ENCODE measurements around the gene SIX5.

Gene SIX5

GRCh38 chr19:45773384-45773783 lies 4.3 kb upstream of the SIX5 start:
- no peak for DNase-seq

DNA sequence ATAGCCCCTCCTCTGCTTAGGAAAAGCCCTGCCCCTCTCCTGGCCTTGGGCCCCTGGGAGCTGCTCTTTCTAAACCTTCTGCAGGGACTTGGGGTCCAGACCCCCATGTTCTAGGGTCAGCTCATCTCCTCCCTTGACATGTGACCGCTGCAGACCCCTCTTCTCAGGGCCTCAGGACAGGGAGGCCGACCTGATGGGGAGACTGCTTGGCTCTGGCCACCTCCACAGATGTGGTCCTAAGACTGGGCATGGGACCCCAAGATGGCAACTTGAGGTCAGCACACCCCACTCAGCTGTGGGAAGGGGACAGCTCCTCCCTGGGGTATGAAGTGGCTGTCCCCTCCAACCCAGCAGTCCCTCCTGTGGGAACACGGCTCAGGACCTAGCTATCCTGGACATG lies 3.9 kb upstream of the SIX5 start:
- no peak for DNase-seq

DNA sequence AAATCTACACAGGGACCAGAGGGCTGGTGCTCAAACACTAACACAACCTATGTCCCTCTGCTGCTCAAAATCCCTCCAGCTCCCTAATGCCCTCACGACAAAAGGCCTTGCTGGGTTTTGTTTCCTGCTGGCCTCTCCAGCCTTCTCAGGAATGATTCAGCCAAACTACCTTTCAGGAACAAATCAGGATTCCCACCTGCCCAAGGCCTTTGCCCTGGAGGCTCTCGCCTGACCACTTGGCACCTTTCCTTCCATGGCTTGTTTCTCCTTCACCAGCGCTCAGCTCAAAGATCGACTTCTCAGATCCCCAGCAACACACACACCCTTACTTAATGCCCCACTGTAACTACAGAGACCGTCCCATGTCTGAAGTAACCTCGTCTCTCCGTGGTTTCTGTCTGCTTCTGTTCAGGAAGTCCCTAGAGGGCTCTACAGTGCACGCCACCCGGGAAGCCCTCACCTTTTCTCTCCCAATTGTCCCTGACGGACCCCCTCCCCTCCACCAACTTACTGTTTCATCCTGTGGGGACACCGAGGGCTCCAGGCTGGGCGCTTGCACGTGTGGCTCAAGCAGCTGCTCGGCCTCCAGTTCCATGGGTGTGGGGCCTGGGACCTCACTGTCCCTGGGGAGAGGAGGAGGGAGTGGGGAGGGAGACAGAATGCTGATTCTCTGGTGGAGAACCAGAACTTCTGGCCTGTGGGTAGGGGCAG lies 3.2 kb upstream of the SIX5 start:
- DNase-seq, result no peak

DNA sequence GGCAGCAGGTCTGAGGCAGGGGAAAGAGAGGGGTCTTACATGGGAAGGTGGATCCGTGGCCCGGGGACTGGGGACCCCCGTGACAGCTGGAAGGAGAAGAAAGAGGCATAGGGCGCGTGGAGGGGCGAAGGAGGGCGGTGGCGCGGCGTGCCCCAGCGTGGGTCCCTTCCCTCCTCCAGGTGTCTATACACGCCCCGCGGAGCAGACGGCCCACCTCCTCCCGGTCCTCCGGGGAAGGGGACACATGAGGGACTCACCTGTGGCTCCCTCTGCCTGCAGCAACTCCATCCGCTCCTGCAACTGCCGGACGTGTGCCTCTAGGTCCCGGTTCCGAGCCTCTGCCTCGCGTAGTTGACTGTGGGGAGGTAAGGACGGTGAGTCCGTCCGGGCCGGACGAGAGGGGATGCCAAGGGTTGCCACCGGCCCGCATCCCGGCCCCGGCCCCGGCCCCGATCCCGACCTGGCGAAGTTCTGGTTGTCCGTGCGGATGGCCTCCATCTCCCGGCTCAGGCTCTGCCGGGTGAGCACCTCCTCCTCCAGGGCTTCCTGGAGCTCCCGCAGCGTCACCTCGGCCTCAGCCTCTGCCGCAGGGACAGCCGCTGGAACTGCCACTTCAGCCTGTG lies 2.4 kb upstream of the SIX5 start:
- DNase-seq, result no peak

DNA sequence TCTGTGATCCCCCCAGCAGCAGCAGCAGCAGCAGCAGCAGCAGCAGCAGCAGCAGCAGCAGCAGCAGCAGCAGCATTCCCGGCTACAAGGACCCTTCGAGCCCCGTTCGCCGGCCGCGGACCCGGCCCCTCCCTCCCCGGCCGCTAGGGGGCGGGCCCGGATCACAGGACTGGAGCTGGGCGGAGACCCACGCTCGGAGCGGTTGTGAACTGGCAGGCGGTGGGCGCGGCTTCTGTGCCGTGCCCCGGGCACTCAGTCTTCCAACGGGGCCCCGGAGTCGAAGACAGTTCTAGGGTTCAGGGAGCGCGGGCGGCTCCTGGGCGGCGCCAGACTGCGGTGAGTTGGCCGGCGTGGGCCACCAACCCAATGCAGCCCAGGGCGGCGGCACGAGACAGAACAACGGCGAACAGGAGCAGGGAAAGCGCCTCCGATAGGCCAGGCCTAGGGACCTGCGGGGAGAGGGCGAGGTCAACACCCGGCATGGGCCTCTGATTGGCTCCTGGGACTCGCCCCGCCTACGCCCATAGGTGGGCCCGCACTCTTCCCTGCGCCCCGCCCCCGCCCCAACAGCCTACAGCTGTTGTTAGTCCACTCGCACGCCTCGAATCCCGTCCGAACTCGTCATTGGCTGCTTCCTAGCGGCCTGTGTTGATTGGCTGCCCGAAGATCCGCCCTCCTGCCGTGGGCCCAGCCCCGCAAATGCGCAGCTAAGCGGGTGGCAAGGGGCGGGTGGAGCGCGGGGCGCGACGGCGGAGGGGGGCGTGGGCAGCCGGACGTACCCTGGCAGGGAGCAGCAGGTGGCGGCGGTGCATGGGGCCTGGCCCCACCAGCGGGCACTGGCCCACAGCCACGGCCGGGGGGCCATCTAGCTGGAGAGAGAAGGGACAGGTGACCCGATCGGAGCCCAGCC lies 1.4 kb upstream of the SIX5 start:
- peak; percentile 90 to 91 for DNase-seq

GRCh38 chr19:45769821-45770191 lies 754 bp upstream of the SIX5 start:
- peak; percentile 55 to 59 for DNase-seq

DNA sequence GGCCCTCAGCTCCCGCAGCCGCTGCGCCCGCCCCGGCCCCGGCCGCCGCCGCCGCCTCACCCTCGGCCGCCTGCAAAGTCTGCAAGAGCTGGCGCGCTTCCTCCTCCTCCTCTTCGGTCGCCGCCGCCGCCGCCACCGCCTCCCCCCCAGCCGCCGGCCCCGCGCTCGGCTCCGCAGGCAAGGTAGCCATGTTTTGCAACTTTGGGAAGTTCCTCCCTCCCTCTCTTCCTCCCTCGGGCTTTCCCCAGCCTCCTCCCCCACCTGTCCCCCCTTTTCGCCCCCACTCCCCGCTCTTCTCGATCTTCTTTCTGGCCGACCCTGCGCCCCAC lies 433 bp downstream of the SIX5 start:
- DNase-seq, result peak; percentile 44 to 56

DNA sequence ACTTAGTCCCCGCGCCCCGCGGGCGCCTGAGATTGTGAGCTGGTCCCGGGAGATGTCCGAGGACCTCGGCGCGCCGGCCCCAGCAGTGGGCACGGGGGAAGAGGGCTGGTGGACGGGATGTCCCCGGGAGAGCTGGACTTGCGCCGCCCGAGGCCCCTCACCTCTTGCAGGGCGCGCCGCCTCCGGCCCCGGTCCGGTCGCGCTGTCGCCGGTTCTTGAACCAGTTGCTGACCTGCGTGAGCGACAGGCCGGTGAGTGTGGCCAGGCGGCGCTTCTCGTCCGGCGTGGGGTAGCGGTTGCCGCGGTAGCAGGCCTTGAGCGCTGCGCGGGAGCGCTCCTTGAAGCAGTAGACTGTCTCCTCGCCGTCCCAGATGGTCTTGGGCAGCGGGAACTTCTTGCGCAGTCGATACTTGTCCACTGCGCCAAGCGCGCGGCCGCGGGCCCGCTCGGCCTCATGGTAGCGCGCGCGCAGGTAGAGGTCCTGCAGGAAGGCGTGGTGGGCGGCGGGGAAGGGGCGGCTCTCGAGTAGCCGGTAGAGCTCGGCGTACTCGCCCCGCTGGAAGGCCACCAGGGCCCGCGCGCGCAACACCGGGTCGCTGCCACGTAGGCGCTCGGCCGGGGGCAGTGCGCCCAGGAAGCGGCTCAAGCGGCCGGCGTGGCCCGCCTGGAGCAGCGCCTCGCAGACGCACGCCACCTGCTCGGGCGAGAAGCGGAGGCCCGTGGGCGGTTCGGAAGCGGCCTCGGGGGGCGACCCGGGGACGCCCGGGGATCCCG lies 984 bp downstream of the SIX5 start:
- DNase-seq, result peak; percentile 26 to 40

DNA sequence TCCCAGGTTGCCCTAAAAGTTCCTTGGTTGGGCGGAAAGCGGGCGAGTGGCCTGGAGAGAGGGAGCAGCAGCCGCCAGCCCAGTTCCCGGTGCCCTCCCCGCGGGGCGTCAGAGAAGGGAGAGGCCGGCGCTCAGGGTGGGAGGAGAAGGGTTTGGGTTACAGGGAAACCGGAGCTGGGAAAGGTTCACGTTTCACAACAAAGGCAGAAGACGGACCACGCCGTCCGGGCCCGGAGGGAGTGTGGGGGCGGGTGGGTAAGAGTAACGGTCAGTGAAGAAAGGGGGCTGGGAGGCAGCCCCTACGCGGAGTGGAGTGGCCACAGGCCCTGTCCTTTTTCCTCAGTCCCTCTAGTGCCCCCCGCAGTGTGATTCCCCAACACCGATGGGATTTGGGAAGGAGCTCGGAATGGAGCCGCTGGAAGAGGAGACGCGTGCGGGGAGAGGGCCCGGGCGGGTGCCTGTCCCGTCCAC lies 1.6 kb downstream of the SIX5 start:
- DNase-seq, result no peak

DNA sequence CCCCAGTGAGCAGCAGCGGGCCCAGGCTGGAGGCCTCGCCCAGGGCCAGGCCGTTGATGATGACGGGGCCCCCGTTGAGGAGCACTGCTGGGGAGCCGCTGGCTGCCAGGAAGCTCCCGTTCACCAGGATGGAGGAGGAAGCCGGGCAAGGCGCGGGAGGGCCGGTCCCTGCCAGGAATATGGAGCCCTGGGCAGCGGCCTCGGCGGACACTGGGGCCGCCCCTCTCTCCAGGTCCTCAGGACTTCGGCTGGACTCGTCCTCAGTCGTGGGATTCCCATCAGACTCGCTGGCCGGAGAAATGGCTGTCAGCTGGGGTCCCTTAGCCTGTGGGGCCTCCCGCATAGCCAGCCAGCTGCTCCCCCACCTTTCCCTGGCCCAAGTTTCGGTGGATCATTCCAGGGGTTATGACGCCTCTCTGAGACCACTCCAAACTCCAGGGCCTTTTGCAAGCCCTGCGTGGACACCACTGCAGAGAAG lies 2.1 kb downstream of the SIX5 start:
- DNase-seq, result no peak

DNA sequence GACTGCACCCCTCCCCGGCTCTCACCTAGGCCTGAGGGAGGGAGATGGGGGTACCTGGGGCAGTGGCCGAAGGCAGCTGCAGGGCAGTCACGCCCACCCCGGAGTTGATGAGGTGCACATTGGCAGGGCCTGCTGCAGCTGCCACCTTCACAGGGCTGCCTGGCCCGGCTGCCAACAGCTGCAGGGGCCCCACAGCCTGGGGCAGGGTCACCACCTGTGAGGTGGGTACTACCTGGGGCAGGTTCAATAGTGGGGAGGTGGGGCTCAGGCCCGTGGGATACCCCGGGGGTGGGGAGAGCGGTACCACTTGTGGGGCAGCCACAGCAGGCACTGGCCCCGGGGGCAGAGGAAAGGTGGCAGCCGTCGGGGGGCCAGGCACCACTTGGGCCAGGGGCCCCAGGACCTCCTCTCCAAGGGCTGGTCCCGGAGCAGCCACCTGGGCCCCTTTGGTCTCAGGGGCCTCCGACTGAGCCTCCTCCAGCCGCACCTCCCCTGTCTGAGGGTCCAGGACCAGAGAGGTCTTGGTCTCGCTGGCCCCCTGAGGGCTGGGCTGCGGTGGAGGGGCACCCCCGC lies 2.7 kb downstream of the SIX5 start:
- no peak for DNase-seq

DNA sequence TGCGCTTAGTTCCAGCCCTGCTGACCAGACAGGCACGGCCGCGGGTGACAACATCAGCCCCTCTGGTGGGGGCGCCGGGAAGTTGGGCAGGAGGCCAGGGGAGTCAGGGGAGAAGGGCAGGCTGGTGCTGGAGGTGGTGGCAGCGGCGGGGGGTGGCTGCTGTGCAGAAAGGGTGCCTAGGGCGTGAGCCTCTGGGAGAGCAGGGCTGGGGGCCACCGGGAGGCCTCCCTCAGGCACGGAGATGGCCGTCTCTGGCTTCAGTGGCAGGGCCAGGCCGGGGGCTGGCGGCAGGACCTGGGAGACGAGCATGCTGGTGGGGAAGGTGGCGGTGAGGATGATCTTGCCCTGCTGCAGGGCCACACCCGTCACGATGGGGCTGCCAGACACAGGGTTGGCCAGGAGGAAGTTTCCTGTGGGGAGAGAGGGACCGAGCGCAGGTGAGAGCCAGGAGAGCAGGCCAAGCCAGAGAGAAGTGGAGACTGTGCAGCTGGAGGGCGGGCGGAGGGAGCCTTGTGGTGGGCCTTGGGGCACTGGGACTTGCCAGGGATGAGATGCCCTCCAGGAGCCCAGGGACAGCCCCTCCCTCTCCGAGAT lies 3.3 kb downstream of the SIX5 start:
- DNase-seq, result no peak

DNA sequence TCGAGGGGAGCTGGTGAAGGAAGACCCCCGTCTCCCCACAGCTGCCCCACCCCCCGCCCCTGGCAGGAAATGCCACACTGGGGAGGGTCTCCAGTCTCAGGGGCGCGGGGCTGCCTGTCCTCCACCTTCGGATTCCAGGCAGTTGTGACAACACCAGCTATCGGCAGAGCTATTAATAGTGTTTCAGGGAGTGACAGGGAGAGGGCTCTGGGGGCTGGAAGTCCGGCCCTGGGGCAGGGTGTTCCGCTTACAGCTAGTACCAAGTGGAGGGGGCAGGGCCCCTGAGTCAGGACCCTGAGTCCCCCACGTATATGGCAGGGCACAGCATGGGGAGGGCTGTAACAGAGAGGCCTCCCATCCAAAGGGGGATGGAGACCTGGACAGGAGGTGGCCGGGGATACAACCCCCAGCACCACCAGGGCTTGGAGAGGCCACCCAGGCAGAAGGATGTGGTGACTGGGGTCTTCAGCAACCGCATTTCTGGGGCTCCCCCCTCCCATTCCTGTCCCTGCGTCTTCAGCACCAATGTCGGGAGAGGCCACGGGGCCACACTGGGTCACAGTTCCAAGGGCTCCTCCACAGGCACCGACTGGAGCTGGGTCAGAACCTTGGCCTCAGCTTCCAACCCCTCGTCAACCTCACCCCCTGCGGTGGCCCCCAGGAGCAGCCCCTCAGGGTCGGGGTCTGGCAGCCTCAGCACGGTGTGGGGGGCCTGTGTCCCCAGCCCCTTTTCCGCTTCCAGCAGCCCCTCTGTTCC lies 3.9 kb downstream of the SIX5 start:
- no peak for DNase-seq

DNA sequence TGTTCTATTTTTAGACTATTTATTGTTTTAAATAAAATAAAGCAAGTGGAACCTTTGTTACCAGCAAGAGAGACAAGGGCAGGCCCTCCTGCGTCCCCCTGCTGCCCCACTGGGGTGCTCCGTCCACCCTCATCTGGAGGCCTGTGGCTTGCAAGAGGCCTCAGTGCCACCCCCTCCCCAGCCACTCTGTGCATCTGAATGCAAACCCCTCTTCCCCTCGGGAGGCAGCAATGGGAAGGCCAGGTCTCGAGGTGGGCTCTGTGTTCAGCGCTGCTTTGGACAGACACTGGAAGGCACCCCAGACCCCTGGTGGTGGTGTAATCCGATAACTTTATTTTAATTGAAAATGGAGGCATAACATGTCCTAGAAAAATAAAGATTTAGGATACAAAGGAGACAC lies 4.6 kb downstream of the SIX5 start:
- no peak for DNase-seq

DNA sequence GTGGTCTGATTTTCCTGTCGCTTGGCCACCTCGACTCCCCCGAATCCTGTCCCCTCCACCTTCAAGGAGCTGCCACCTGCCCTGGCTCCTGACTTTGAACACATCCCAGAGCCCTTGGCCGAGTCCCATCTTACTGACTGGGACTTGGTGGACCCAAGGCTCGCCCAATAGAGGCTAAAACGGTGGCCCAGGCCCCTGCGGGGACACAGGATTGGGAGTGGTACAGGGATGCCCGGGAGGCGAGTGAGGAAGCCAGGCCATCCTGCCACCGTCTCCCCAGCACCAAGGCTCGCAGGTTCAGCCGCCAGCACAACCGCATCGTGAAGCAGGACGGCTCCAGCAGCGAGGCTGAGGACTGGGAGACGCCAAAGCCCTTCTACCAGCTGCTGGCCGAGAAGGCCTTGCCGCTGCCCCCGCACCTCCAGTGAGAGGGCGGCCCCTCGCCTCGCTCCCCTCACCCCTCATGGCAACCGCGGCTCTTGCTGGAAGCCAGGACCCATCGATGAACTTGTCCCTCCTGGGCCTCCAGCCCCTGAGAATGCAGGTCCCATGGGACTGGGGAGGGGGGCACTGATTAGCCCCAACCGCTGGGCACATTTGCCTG lies 5.3 kb downstream of the SIX5 start:
- no peak for DNase-seq

GRCh38 chr19:45762870-45763631 lies 6.0 kb downstream of the SIX5 start:
- no peak for DNase-seq

- no peak for DNase-seq
These were observed 7.3 kb downstream of the SIX5 start for GRCh38 chr19:45761714-45762113.

GRCh38 chr19:45758921-45759320 lies 10.1 kb downstream of the SIX5 start:
- DNase-seq, result no peak

DNA sequence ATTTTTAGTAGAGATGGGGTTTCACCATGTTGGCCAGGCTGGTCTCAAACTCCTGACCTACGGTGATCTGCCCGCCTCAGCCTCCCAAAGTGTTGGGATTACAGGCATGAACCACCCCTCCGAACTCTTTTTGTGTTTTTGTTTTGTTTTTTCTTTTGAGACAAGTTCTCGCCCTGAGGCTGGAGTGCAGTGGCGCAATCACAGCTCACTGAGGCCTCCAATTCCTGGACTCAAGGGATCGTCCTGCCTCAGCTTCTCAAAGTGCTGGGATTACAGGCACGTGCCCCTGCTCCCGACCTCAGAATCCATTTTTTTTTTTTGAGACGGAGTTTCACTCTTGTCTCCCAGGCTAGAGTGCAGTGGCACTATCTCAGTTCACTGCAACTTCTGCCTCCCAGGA lies 11.4 kb downstream of the SIX5 start:
- no peak for DNase-seq

DNA sequence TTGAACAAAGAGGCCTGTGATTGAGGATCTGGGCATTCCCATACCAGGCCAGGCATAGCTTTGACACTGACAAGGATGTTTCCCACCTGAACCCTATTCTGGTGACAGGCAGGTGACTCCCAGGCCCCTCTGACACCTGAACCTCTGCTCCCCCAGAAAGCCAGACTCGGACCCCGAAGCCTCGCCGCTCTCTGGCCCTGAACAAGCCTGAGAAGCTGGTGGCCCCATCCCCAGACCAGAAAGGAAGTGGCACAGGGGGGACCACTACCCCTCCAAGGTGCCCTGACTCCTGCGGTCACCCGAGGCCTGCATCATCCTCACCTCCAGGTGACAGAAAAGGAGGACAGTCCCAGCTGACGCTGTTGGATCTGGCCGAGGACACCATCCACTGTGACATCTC lies 14.7 kb downstream of the SIX5 start:
- no peak for DNase-seq
